ENCODE measurements around the gene TMEM178B. TPM values are rescaled to one million over a fixed set of nuclear protein-coding genes. Genes with fewer than 3 reads are reported as not detected.

TMEM178B gene
- total RNA-seq, 2 experiments from 2014 or later = 0.06 TPM; not detected in 1

- peaks cover 12% of the 10 kb centered on the region for H3K27me3 Mint-ChIP-seq
- H3K27ac Mint-ChIP-seq = no peak overlapping the region
- POLR2A ChIA-PET = no interaction called here
- no peaks in the 10 kb centered on the region for H3K36me3 Mint-ChIP-seq
- no peaks in the 10 kb centered on the region for H3K4me1 Mint-ChIP-seq
- ATAC-seq (ENCODE audit: low read depth) = no peak
- DNase-seq = no peak
- H3K4me3 Mint-ChIP-seq = no peak overlapping the region
- no peaks in the 10 kb centered on the region for H3K9me3 Mint-ChIP-seq
Observed at GRCh38 chr7:141417506-141417905, 343.6 kb downstream of the TMEM178B start.

GRCh38 chr7:141418066-141418465 is 344.2 kb downstream of the TMEM178B start:
- no peaks in the 10 kb centered on the region for H3K4me1 Mint-ChIP-seq
- DNase-seq (no peak), ATAC-seq (ENCODE audit: low read depth) (no peak)
- no peak overlapping the region for H3K27ac Mint-ChIP-seq
- H3K4me3 Mint-ChIP-seq = no peak overlapping the region
- POLR2A ChIA-PET = no interaction called here
- no peaks in the 10 kb centered on the region for H3K36me3 Mint-ChIP-seq
- no peaks in the 10 kb centered on the region for H3K9me3 Mint-ChIP-seq
- H3K27me3 Mint-ChIP-seq = peaks cover 12% of the 10 kb centered on the region

DNA sequence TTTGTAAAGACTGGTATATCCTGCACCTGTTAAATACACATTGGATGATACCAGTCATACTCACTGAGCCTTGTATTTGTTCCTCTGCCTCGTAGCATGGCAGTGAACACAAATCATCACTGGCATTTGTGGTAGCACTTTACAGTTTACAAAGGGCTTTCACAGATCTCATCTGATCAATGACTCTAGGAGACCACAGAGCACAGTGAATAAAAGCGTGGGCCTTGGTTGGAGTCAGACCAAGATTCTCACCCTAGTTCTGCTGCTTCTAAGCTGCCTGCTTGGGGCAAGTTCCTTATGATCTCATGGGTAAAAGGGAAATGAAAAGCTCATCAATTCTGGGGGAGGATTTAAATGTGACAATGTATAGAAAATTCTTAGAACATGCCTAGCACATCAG is 347.4 kb downstream of the TMEM178B start:
- H3K27me3 Mint-ChIP-seq = peaks cover 16% of the 10 kb centered on the region
- H3K36me3 Mint-ChIP-seq = no peaks in the 10 kb centered on the region
- ATAC-seq (ENCODE audit: low read depth) = no peak
- peaks cover 1% of the 10 kb centered on the region for H3K9me3 Mint-ChIP-seq
- H3K4me3 Mint-ChIP-seq = no peak overlapping the region
- H3K4me1 Mint-ChIP-seq = no peaks in the 10 kb centered on the region
- no peak for DNase-seq
- H3K27ac Mint-ChIP-seq = no peak overlapping the region
- POLR2A ChIA-PET = no interaction called here

GRCh38 chr7:141427134-141427533 is 353.3 kb downstream of the TMEM178B start:
- Mint-ChIP-seq H3K27ac (no peak overlapping the region), H3K27me3 (peaks cover 10% of the 10 kb centered on the region), H3K4me3 (no peak overlapping the region), H3K9me3 (peaks cover 6% of the 10 kb centered on the region), H3K4me1 (no peaks in the 10 kb centered on the region), H3K36me3 (no peaks in the 10 kb centered on the region)
- DNase-seq (no peak), ATAC-seq (ENCODE audit: low read depth) (no peak)
- POLR2A ChIA-PET = no interaction called here

- Mint-ChIP-seq H3K27ac (no peak overlapping the region), H3K4me1 (no peaks in the 10 kb centered on the region), H3K36me3 (no peaks in the 10 kb centered on the region), H3K9me3 (peaks cover 5% of the 10 kb centered on the region), H3K4me3 (no peak overlapping the region), H3K27me3 (peaks cover 9% of the 10 kb centered on the region)
- no peak for ATAC-seq (ENCODE audit: low read depth)
- DNase-seq = no peak
- POLR2A ChIA-PET = no interaction called here
Observed at GRCh38 chr7:141430455-141431139, 356.7 kb downstream of the TMEM178B start.

GRCh38 chr7:141431140-141431479 is 357.2 kb downstream of the TMEM178B start:
- Mint-ChIP-seq H3K27ac (no peak overlapping the region), H3K4me1 (no peaks in the 10 kb centered on the region), H3K9me3 (peaks cover 5% of the 10 kb centered on the region), H3K27me3 (peaks cover 5% of the 10 kb centered on the region), H3K4me3 (no peak overlapping the region), H3K36me3 (no peaks in the 10 kb centered on the region)
- POLR2A ChIA-PET = no interaction called here
- ATAC-seq (ENCODE audit: low read depth) (no peak), DNase-seq (no peak)

DNA sequence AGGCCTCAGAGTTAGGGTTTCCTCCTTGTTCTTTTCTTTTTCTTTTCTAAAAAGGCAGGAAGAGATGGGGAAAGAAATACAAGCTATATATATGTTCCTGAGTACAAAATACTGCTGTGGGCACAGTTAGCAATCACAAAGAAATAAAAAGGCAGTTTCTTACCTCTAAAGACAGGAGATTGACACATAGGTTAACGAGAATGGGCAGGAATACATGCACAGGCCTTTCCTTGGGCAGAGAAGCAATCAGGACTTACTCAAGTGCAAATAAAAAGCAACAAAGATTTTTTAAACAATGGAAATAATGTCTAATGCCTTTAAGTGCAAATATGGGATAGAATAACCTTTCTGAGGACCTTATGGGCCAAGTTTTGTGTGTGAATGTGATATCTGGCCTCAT is 357.8 kb downstream of the TMEM178B start:
- no peaks in the 10 kb centered on the region for H3K36me3 Mint-ChIP-seq
- DNase-seq (no peak), ATAC-seq (ENCODE audit: low read depth) (no peak)
- H3K4me3 Mint-ChIP-seq = no peak overlapping the region
- H3K27me3 Mint-ChIP-seq = peaks cover 5% of the 10 kb centered on the region
- no peak overlapping the region for H3K27ac Mint-ChIP-seq
- H3K4me1 Mint-ChIP-seq = no peaks in the 10 kb centered on the region
- peaks cover 5% of the 10 kb centered on the region for H3K9me3 Mint-ChIP-seq
- POLR2A ChIA-PET = no interaction called here

DNA sequence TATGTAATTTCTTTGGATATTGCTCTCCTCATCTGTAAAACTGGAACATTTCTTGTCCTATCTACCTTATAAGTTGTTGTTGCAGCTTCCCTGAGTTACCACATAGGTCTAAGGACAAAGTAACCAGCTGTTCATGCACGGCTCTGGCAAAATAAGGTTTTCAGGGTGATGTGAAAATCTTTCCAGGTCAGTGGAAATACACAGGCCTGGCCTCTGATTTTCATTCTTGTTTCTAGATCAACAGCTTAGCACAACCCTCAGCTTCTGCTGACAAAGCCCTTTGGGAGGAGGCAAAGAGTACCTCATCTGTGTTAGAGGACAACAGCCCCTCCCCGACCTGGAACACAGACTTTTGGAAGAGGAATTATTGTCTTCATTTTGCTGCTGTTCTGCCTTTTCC is 359.8 kb downstream of the TMEM178B start:
- Mint-ChIP-seq H3K27me3 (peaks cover 7% of the 10 kb centered on the region), H3K4me1 (no peaks in the 10 kb centered on the region), H3K27ac (no peak overlapping the region), H3K4me3 (no peak overlapping the region), H3K36me3 (no peaks in the 10 kb centered on the region), H3K9me3 (peaks cover 2% of the 10 kb centered on the region)
- POLR2A ChIA-PET = no interaction called here
- ATAC-seq (ENCODE audit: low read depth) (no peak), DNase-seq (no peak)

DNA sequence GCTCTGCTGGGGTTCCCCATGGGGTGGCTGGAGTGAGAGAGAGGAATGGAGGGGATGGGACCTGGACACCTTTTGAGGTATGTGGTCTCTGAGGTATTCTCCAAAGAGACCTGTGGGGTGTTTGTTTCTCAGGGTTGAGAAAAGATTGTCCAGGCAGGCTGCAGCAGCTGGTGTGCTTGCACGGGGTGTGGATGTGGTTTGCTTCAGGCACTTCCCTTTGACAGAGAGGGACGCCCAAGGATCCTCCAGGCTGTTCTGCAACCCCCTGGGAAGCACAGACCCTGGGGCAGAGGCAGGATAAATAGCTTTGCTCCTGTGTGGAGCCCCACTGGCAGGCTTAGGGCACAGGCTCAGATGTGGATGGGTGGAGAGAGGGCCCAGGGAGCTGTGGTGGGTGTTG is 362.3 kb downstream of the TMEM178B start:
- Mint-ChIP-seq H3K4me3 (no peak overlapping the region), H3K4me1 (no peaks in the 10 kb centered on the region), H3K27me3 (peaks cover 5% of the 10 kb centered on the region), H3K36me3 (no peaks in the 10 kb centered on the region), H3K27ac (no peak overlapping the region), H3K9me3 (no peaks in the 10 kb centered on the region)
- POLR2A ChIA-PET = no interaction called here
- DNase-seq (no peak), ATAC-seq (ENCODE audit: low read depth) (no peak)

GRCh38 chr7:141436575-141437075 is 362.8 kb downstream of the TMEM178B start:
- no peaks in the 10 kb centered on the region for H3K9me3 Mint-ChIP-seq
- DNase-seq (no peak), ATAC-seq (ENCODE audit: low read depth) (no peak)
- POLR2A ChIA-PET = no interaction called here
- peaks cover 6% of the 10 kb centered on the region for H3K27me3 Mint-ChIP-seq
- no peaks in the 10 kb centered on the region for H3K4me1 Mint-ChIP-seq
- no peaks in the 10 kb centered on the region for H3K36me3 Mint-ChIP-seq
- no peak overlapping the region for H3K27ac Mint-ChIP-seq
- no peak overlapping the region for H3K4me3 Mint-ChIP-seq

- Mint-ChIP-seq H3K4me3 (no peak overlapping the region), H3K4me1 (no peaks in the 10 kb centered on the region), H3K36me3 (no peaks in the 10 kb centered on the region)
Observed at GRCh38 chr7:141439164-141439563, 365.3 kb downstream of the TMEM178B start.

GRCh38 chr7:141439776-141440175 is 365.9 kb downstream of the TMEM178B start:
- ATAC-seq (ENCODE audit: low read depth) = no peak
- Mint-ChIP-seq H3K4me3 (no peak overlapping the region), H3K4me1 (no peaks in the 10 kb centered on the region), H3K36me3 (no peaks in the 10 kb centered on the region), H3K27me3 (peaks cover 13% of the 10 kb centered on the region), H3K9me3 (no peaks in the 10 kb centered on the region), H3K27ac (no peak overlapping the region)
- DNase-seq = no peak
- POLR2A ChIA-PET = no interaction called here

More at GRCh38 chr7:141439164-141439563, 365.3 kb downstream of the TMEM178B start:
- no peak for DNase-seq
- Mint-ChIP-seq H3K27ac (no peak overlapping the region), H3K27me3 (peaks cover 10% of the 10 kb centered on the region), H3K9me3 (no peaks in the 10 kb centered on the region)
- ATAC-seq (ENCODE audit: low read depth) = no peak
- POLR2A ChIA-PET = no interaction called here

GRCh38 chr7:141441837-141442627 is 368.2 kb downstream of the TMEM178B start:
- no peaks in the 10 kb centered on the region for H3K9me3 Mint-ChIP-seq
- peaks cover 13% of the 10 kb centered on the region for H3K27me3 Mint-ChIP-seq
- H3K4me3 Mint-ChIP-seq = no peak overlapping the region
- DNase-seq = no peak
- H3K36me3 Mint-ChIP-seq = no peaks in the 10 kb centered on the region
- H3K4me1 Mint-ChIP-seq = no peaks in the 10 kb centered on the region
- POLR2A ChIA-PET = no interaction called here
- H3K27ac Mint-ChIP-seq = no peak overlapping the region
- no peak for ATAC-seq (ENCODE audit: low read depth)

- Mint-ChIP-seq H3K4me1 (no peaks in the 10 kb centered on the region), H3K27ac (no peak overlapping the region), H3K9me3 (no peaks in the 10 kb centered on the region), H3K27me3 (peaks cover 13% of the 10 kb centered on the region), H3K36me3 (no peaks in the 10 kb centered on the region), H3K4me3 (no peak overlapping the region)
- DNase-seq (no peak), ATAC-seq (ENCODE audit: low read depth) (no peak)
- POLR2A ChIA-PET = no interaction called here
Observed at GRCh38 chr7:141442781-141443180, 368.9 kb downstream of the TMEM178B start.

All from activated naive CD8-positive, alpha-beta T cell treated with anti-CD3 and anti-CD28 coated beads, Interleukin-2, amount 10 ng/mL, durations not matched to agents 7 days and 5 days (primary cell).